ENCODE data around the gene ZFYVE28. TPM values are rescaled to one million over a fixed set of nuclear protein-coding genes. Genes with fewer than 3 reads are reported as not detected.

The ZFYVE28 gene
- polyA plus RNA-seq, 1 of the 3 experiments (the other 2 are of a cell fraction), result 3.2 TPM

DNA sequence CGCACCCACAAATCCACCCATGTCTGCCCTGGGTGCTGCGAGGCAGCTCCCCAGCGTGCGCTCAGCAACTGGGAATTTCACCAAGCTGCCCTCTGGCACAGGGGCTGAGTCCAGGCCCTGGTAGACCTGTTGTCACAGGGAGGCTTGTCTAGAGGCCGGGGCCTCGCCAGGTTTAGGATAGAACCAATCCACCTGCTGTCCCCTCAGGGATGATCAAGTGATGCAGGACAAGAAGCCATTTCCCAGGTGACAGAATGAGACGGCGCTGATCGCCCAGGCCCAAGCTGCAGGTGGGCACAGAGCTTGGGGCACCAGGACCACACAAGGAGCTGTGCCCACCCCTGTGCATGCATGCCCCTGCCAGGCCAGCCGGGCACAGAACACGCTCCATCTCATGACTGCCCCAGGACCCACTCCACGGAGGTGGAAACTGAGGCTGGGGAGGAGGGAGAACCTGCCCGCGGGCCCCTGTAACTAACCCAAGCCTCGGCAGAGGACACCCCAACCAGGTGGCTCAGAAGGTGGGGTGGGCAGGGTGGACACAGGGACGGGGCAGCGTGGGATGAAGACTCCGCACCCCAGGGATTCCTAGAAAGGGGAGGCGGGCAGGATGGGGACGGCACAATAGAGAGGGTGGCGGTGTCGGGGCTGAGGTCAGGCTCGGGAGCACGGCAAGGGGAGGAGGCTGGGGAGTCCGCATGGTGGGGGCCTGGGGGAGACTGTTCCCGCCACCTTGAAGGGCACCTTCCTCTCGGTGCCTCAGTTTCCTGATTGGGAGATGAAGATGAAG lies 78.0 kb downstream of the ZFYVE28 start (continued):
- TF ChIP-seq SIN3A (IDR thresholded peaks at IDR 0.05; ENCODE audit: borderline replicate concordance, low read depth, low read length), result no peak
- no peak for TF ChIP-seq MXI1 (IDR thresholded peaks at IDR 0.05; ENCODE audit: low read depth, low read length)
- no peak for TF ChIP-seq EP300 (IDR thresholded peaks at IDR 0.05; ENCODE audit: borderline replicate concordance in 1 of 2, low read depth in 1 of 2, low read length in 1 of 2)

DNA sequence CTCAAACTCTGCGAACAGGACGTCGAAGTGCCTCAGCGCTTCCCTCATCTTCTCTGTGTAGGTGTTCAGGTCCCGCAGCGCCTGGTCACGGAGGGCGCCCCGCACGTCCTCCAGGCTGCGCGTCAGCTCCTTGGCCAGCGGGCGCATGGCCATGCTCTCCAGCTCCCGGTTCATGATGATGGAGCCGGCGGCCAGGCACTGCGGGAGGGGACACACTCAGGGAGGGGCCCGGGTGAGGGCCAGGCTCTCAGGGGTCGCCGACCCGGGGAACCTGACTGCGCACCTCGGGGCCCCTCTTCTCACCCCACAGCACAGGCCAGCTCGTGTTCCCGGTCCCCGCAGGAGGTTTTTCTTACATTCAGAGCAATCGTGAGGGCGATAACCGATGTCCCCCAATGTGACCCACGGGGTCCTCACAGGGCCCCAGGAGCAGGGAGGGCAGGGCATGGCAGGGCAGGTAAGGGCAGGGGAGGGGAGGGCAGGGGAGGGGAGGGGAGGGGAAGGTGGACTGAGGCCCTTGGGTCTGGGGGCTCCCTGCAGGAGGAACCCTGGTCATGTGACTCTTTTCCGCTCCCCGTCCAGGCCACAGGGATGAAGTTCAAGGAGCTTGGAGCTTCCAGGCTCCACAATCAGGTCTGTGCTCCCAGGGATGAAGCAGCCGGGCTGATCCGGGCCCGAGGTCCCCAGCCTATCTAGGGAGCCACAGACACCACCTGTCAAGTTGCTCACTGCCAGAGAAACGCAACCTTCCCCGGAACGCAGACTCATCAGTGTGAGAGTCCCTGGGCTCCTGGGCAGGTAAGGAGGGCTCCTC lies 78.8 kb downstream of the ZFYVE28 start:
- H3K36me3 ChIP-seq (replicated peaks in 1 of 2; ENCODE audit: control insufficient read depth in 1 of 2, insufficient read depth in 2 of 2, low read length in 1 of 2), result no peaks in the 10 kb centered on the region
- H3K9me2 ChIP-seq, result no peaks in the 10 kb centered on the region
- H3K9me3 ChIP-seq, result no peaks in the 10 kb centered on the region
- no peak for TF ChIP-seq RAD21 (IDR thresholded peaks at IDR 0.05; ENCODE audit: low read length)
- TF ChIP-seq, protein P1, sequence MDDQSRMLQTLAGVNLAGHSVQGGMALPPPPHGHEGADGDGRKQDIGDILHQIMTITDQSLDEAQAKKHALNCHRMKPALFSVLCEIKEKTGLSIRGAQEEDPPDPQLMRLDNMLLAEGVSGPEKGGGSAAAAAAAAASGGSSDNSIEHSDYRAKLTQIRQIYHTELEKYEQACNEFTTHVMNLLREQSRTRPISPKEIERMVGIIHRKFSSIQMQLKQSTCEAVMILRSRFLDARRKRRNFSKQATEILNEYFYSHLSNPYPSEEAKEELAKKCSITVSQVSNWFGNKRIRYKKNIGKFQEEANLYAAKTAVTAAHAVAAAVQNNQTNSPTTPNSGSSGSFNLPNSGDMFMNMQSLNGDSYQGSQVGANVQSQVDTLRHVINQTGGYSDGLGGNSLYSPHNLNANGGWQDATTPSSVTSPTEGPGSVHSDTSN (IDR thresholded peaks at IDR 0.05), result no peak
- TF ChIP-seq IRF3 (IDR thresholded peaks at IDR 0.05; ENCODE audit: low read depth, low read length), result no peak
- no peak for TF ChIP-seq FOSL2 (IDR thresholded peaks at IDR 0.05; ENCODE audit: borderline replicate concordance, low read depth)
- CTCF ChIA-PET, result interaction anchor here (3.9 kb wide), 1 partner anchor 14 kb away, joined by 12 read pairs; no protein-coding TSS in a partner anchor
- H3K27me3 ChIP-seq (ENCODE audit: insufficient read depth), result no peaks in the 10 kb centered on the region
- no peaks in the 10 kb centered on the region for H3K79me2 ChIP-seq (ENCODE audit: insufficient read depth)
- no peaks in the 10 kb centered on the region for H3F3A ChIP-seq (replicated peaks; ENCODE audit: insufficient read depth)
- no peak overlapping the region for H2AFZ ChIP-seq (ENCODE audit: low read depth)
- WGBS (ENCODE audit: low lambda C conversion rate), result 92% methylated on average over 14 of the region's 39 CpGs
- no peak overlapping the region for H3K27ac ChIP-seq (ENCODE audit: low read depth in 2 of 2, low read length in 1 of 2)
- POLR2A ChIA-PET, result no interaction called here
- no peaks in the 10 kb centered on the region for H3K4me1 ChIP-seq (ENCODE audit: control insufficient read depth in 1 of 2, insufficient read depth in 2 of 2, low read depth in 1 of 2, low read length in 1 of 2)
- H3K9ac ChIP-seq, result no peak overlapping the region
- no peak overlapping the region for H3K4me2 ChIP-seq
- H4K20me1 ChIP-seq (ENCODE audit: insufficient read depth), result no peaks in the 10 kb centered on the region
- no peak overlapping the region for H3K4me3 ChIP-seq (ENCODE audit: low read depth in 2 of 2, low read length in 1 of 2)
- DNase-seq, result no peak

DNA sequence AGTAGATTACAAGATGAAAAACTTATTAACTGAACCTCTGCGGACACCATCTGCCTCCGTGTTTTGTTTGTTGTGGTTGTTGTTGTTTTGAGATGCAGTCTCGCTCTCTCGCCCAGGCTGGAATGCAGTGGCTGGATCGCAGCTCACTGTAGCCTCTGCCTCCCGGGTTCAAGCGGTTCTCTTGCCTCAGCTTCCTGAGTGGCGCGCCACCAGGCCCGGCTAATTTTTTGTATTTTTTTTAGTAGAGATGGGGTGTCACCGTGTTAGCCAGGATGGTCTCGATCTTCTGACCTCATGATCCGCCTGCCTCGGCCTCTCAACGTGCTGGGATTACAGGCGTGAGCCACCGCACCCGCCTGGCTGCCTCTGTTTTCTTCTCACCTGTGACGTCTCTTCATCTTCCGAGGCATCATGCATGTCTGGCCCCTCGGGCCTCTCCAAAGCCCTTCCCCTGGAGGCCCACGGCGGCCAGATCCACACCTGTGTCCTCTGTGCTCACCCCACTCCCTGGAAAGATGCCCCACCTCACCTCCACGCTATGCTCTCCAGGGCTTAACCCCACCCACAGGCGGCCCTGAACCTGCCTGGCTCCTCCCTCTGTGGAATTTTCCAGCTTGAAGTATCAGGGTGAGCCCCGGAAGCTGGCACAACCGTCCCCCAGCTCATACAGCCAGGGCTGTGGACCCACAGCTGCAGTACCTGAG lies 79.5 kb downstream of the ZFYVE28 start:
- Histone ChIP-seq H3K9me3 (no peaks in the 10 kb centered on the region), H2AFZ (ENCODE audit: low read depth) (no peak overlapping the region), H3K27ac (ENCODE audit: low read depth in 2 of 2, low read length in 1 of 2) (no peak overlapping the region), H3K27me3 (ENCODE audit: insufficient read depth) (no peaks in the 10 kb centered on the region), H3K4me2 (no peak overlapping the region), H3K9me2 (no peaks in the 10 kb centered on the region), H3K4me1 (ENCODE audit: control insufficient read depth in 1 of 2, insufficient read depth in 2 of 2, low read depth in 1 of 2, low read length in 1 of 2) (no peaks in the 10 kb centered on the region), H3F3A (replicated peaks; ENCODE audit: insufficient read depth) (no peaks in the 10 kb centered on the region), H4K20me1 (ENCODE audit: insufficient read depth) (no peaks in the 10 kb centered on the region), H3K79me2 (ENCODE audit: insufficient read depth) (no peaks in the 10 kb centered on the region), H3K4me3 (ENCODE audit: low read depth in 2 of 2, low read length in 1 of 2) (no peak overlapping the region), H3K36me3 (replicated peaks in 1 of 2; ENCODE audit: control insufficient read depth in 1 of 2, insufficient read depth in 2 of 2, low read length in 1 of 2) (no peaks in the 10 kb centered on the region), H3K9ac (no peak overlapping the region)
- POLR2A ChIA-PET, result no interaction called here
- no peak for DNase-seq
- TF ChIP-seq TEAD4 (IDR thresholded peaks at IDR 0.05; ENCODE audit: borderline replicate concordance, insufficient read depth), result no peak
- TF ChIP-seq USF2 (IDR thresholded peaks at IDR 0.05; ENCODE audit: borderline replicate concordance, low read depth, low read length), result no peak
- no peak for TF ChIP-seq EP300 (IDR thresholded peaks at IDR 0.05; ENCODE audit: borderline replicate concordance in 1 of 2, low read depth in 1 of 2, low read length in 1 of 2)
- TF ChIP-seq, protein P2, sequence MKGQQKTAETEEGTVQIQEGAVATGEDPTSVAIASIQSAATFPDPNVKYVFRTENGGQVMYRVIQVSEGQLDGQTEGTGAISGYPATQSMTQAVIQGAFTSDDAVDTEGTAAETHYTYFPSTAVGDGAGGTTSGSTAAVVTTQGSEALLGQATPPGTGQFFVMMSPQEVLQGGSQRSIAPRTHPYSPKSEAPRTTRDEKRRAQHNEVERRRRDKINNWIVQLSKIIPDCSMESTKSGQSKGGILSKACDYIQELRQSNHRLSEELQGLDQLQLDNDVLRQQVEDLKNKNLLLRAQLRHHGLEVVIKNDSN (IDR thresholded peaks at IDR 0.05; ENCODE audit: borderline replicate concordance, low read depth), result no peak
- CTCF ChIA-PET, result interaction anchor here (1.0 to 3.9 kb wide), 2 partner anchors 15 to 105 kb away, joined by 3 to 12 read pairs; no protein-coding TSS in a partner anchor
- 84% methylated on average over 26 of the region's 27 CpGs for WGBS (ENCODE audit: low lambda C conversion rate)

Data from SK-N-SH (cell line).